ENCODE results near the gene DLG4. TPM values are rescaled to one million over a fixed set of nuclear protein-coding genes. Genes with fewer than 3 reads are reported as not detected.

Gene DLG4
- polyA plus RNA-seq, 10 donors, result 15.3 to 31.0 (median 21.1) TPM

GRCh38 chr17:7216242-7217112, 3.2 kb downstream of the DLG4 start:
- DNase-seq, result peak in 1 of 3 donors; percentile 39

GRCh38 chr17:7215652-7216180, 3.9 kb downstream of the DLG4 start:
- DNase-seq, result no peak

- DNase-seq, result no peak
Measured at GRCh38 chr17:7215136-7215638, 4.4 kb downstream of the DLG4 start.

GRCh38 chr17:7214300-7215135, 5.1 kb downstream of the DLG4 start:
- DNase-seq, result peak; percentile 98 to 99 (median 98)

- DNase-seq, result peak; percentile 78 to 94 (median 89)
Measured at GRCh38 chr17:7213895-7214299, 5.7 kb downstream of the DLG4 start.

GRCh38 chr17:7211491-7212273, 8.0 kb downstream of the DLG4 start:
- DNase-seq, result no peak

GRCh38 chr17:7208754-7209460, 10.7 kb downstream of the DLG4 start:
- DNase-seq, result no peak

- DNase-seq, result peak in 1 of 3 donors; percentile 43
Measured at GRCh38 chr17:7208027-7208571, 11.5 kb downstream of the DLG4 start.

- DNase-seq, result peak in 2 of 3 donors; percentile 55 to 79
Measured at GRCh38 chr17:7207120-7208001, 12.3 kb downstream of the DLG4 start.

GRCh38 chr17:7205561-7205960, 14.1 kb downstream of the DLG4 start:
- no peak for DNase-seq

- DNase-seq, result peak; percentile 84 to 96 (median 92)
Measured at GRCh38 chr17:7204828-7205461, 14.7 kb downstream of the DLG4 start.

- DNase-seq, result peak in 1 of 3 donors; percentile 58
Measured at GRCh38 chr17:7204336-7204735, 15.3 kb downstream of the DLG4 start.

- DNase-seq, result no peak
Measured at GRCh38 chr17:7203391-7203790, 16.2 kb downstream of the DLG4 start.

GRCh38 chr17:7196651-7197401, 22.8 kb downstream of the DLG4 start:
- DNase-seq, result no peak

GRCh38 chr17:7195971-7196370, 23.7 kb downstream of the DLG4 start:
- no peak for DNase-seq

- no peak for DNase-seq
Measured at GRCh38 chr17:7192271-7192937, 27.2 kb downstream of the DLG4 start.

GRCh38 chr17:7191571-7192270, 27.9 kb downstream of the DLG4 start:
- peak in 1 of 3 donors; percentile 68 for DNase-seq
